ENCODE data around the gene FOXI2. TPM values are rescaled to one million over a fixed set of nuclear protein-coding genes. Genes with fewer than 3 reads are reported as not detected.

The FOXI2 gene
- polyA plus RNA-seq, 1 donor = 0.36 TPM

DNA sequence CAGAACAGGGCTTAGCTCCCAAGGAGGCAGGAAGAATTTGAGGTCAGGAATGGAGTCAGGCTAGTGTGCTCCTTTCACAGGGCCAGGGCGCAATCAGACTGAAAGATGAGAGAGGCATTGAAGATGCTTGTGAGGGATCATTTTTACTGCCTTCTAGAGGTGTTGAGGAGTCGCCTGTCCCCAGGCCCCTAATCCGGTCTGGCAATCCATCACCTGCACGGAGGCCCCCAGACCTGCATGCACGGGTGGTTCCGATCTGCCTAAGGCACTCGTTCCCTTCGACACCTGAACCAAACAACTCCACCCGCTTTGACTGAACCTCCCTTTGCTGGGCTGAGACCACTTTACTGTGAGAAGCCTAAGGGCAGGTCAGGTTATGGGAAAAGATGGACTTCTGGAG, 8.0 kb downstream of the FOXI2 start:
- no peak for DNase-seq

DNA sequence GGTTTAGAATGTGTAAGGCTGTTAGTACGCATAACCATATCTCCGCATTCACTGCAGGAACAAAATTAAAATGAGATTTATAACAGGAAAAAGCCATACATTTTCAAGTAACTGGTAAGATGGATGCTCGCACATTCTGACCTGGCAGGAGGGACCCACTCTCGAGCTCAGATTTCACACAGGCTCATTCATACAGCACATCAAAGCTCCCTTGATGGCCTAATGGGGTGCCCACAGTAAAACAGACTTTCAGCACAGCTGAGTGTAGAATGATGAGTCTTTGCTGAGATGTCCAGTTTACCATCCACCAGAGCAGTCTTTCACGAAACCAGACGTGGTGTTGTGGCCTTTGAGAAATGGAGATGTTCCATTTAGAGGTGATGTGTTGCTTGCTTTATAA, 8.9 kb downstream of the FOXI2 start:
- DNase-seq = no peak

GRCh38 chr10:127755753-127756152, 18.8 kb downstream of the FOXI2 start:
- DNase-seq = no peak

GRCh38 chr10:127756264-127756663, 19.3 kb downstream of the FOXI2 start:
- no peak for DNase-seq

- no peak for DNase-seq
These were observed 20.0 kb downstream of the FOXI2 start for GRCh38 chr10:127757033-127757432.

DNA sequence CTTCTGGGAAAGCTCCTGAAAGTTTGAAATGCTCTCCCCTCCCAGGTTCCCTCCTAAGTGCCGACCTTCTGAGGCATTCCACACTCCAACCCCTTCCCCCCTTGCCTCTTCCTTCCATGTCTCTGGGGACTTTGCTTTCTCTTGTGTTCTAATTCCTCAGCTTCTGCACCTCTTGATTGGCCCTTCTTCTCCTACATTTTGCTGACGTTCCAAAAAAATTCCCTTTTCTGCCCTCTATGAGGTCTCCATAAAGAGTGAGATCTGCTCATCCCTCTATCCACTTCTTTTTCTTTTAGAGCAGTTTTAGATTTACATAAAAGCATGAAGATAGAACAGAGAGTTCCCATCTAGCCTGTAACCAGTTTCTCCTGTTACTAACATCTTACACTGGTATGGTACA, 22.3 kb downstream of the FOXI2 start:
- no peak for DNase-seq

- no peak for DNase-seq
These were observed 25.9 kb downstream of the FOXI2 start for GRCh38 chr10:127762925-127763324.

DNA sequence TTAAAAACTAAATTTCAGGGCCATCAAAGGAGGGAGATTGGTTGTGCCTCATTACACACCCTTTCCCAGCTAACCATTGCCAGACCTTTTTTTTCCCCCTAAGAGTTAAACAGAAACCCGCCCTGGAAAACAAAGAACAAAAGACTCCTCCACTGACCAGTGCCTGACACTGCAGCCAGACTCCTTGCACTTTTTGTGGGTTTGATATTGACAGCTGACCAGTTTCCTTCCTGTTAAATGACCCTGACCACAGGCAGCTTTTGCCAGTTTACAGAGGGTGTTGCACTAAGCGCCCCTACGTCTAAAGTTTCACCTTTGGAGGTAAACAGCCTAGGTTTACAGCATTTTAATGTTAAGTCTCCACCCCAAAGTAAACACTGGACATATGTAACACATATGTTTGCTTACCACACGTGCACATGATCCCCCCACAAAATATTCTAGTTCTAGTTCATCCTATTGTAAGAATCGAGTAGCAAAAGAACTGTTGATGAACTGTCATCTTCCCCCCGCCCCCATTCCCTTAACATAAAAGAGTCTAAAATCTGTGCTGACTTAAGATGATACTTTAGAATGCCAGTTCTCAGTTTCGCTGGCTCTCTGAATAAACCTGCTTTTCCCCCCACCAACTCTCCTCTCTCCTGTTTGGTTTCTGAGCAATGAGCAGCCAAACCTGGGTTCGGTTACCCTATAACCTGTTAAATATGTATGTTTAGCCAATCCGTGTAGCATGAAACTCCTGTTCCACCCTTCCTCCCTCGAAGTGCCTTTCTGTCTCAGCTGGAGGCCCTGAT, 38.0 kb downstream of the FOXI2 start:
- DNase-seq = no peak

DNA sequence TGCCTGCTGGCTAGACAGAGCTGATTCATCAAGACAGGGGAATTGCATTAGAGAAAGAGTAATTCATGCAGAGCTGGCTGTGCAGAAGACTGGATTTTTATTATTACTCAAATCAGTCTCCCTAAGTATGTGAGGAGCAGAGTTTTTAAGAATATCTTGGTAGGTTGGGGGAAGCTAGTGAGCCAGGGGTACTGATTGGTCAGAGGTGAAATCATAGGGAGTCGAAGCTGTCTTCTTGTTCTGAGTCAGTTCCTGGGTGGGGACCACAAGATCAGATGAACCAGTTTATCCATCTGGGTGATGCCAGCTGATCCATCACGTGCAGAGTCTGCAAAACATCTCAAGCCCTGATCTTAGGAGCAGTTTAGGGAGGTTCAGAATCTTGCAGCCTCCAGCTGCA, 39.8 kb downstream of the FOXI2 start:
- DNase-seq = no peak

DNA sequence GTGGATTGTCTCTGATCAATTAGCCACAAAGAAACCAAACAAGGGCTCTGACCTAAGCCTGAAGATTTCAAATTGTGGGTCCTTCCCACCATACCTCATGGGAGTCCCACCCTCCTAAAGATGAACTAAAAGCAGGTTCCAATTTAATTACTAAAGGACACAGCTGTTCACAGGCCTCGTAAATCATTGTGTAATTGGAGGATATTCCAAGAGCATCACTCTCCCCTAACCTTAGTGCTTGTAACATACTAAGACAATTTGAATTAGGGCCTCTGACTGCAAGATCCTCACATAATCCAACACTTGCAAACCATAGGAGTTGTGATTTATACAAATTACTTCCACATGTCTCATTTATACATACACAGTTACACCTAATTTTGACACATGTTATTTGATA, 44.4 kb downstream of the FOXI2 start:
- no peak for DNase-seq

DNA sequence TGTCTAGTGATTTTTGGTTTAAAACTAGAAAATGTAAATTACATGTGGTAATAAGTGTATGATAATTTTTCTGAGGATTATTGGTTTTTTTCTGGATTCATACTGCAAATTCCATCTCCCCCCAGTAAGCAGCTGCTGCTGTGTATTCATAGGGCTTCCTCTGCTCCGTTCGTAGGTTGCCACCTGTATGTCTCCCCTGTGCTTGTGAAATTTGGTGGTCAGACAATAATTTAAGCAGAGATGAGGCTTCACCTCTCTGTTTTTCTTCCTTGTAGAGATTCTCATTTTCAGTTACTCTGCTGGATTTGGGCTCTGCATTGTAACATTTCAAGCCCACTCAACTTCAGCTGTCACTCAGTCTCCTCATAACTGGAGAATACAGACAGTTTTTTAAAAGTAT, 50.9 kb downstream of the FOXI2 start:
- no peak for DNase-seq

DNA sequence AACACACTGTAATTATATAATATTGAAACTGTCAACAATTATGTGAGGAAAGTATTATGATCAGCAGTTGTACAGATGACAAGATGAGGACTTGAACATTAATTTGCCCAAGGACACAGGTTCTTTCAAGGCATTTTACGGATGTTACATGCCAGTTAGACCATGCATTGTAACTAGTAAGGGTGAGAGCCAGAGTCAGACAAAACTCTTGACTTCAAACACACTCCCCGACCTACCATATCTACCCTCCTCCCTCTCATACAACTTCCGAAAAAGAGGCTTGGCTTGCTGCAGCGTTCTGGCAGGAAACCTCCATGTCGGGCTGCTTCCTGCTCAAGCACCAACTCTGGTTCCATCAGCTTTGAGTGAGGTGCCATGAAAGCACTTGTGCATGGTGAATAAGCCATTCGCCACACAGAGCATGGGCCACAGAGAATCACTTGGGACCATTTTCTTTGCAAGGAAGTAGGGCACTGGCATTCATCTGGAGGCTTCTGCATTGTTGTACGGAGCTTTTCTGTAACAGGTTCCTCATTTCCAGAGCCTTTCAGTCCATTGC, 53.2 kb downstream of the FOXI2 start:
- no peak for DNase-seq

Other genes starting within 250 kb of the FOXI2 start
- gene NPS, start 187.9 kb upstream of the FOXI2 start, polyA plus RNA-seq (ENCODE audit: insufficient read length) = not detected
- not detected for gene CLRN3, start 155.8 kb downstream of the FOXI2 start, polyA plus RNA-seq (ENCODE audit: insufficient read length)
- 5.5 TPM for gene PTPRE, start 169.9 kb downstream of the FOXI2 start, polyA plus RNA-seq (ENCODE audit: insufficient read length)